CD14-positive monocyte (primary cell): ENCODE data around the gene TRPM5. TPM values are rescaled to one million over a fixed set of nuclear protein-coding genes. Genes with fewer than 3 reads are reported as not detected.

Experiments
- DNase-seq, 3 donors: peaks; one replicate each; pipeline ENCODE4 v3.0.0-alpha.2; 2011 to 2022
- H2AFZ ChIP-seq: 2 replicates; pipeline ENCODE4 v1.6.0; 2012; ENCODE audit warnings: mild to moderate bottlenecking, low read depth, low read length, inconsistent platforms; ENCODE audit not compliant: insufficient read depth, poor library complexity, severe bottlenecking
- H3K27ac ChIP-seq, 2 donors: 1 replicate in 1 of 2; 2 replicates in 1 of 2; pipeline ENCODE4 v1.5.1; 2012 to 2013; ENCODE audit warnings: low read length in 2 of 2, control low read depth in 1 of 2, inconsistent platforms in 1 of 2, low read depth in 1 of 2, mild to moderate bottlenecking in 1 of 2
- H3K27me3 ChIP-seq, 2 donors: one replicate each; pipeline versions ENCODE4 v1.6.0 to v1.6.1; 2011 to 2013; ENCODE audit warnings: low read length in 2 of 2; ENCODE audit not compliant: control insufficient read depth in 2 of 2, insufficient read depth in 2 of 2
- H3K36me3 ChIP-seq, 2 donors: replicated peaks in 1 of 2; 1 replicate in 1 of 2; 2 replicates in 1 of 2; pipeline versions ENCODE4 v1.5.1 to v1.6.1; 2012 to 2013; ENCODE audit warnings: low read length in 2 of 2, control low read depth in 1 of 2, inconsistent platforms in 1 of 2, mild to moderate bottlenecking in 1 of 2; ENCODE audit not compliant: insufficient read depth in 2 of 2, control insufficient read depth in 1 of 2
- H3K4me1 ChIP-seq, 2 donors: 1 replicate in 1 of 2; 2 replicates in 1 of 2; pipeline versions ENCODE4 v1.5.1 to v1.6.1; 2012 to 2013; ENCODE audit warnings: low read length in 2 of 2, control low read depth in 1 of 2, inconsistent platforms in 1 of 2, mild to moderate bottlenecking in 1 of 2, moderate library complexity in 1 of 2; ENCODE audit not compliant: insufficient read depth in 2 of 2, control insufficient read depth in 1 of 2
- H3K4me2 ChIP-seq: replicated peaks from 2 replicates; pipeline ENCODE3; 2012; ENCODE audit warnings: low read length, moderate library complexity, mild to moderate bottlenecking; ENCODE audit not compliant: poor library complexity, severe bottlenecking; ENCODE audit errors: extremely low read depth
- H3K4me3 ChIP-seq, 3 experiments: fragments of 200-600 bp in 1 of 3; sonication (generic) in 1 of 3; replicated peaks in 1 of 3; 1 replicate in 2 of 3; 2 replicates in 1 of 3; pipeline ENCODE4 v1.5.1; 2011 to 2013; ENCODE audit warnings: low read length in 3 of 3, mild to moderate bottlenecking in 3 of 3, control low read depth in 2 of 3, low read depth in 2 of 3, inconsistent platforms in 1 of 3, moderate library complexity in 1 of 3
- H3K79me2 ChIP-seq: 2 replicates; pipeline ENCODE4 v1.6.0; 2012; ENCODE audit warnings: mild to moderate bottlenecking, control low read depth, inconsistent platforms, low read length, moderate library complexity; ENCODE audit not compliant: insufficient read depth
- H3K9ac ChIP-seq: 2 replicates; pipeline ENCODE4 v1.6.0; 2017; ENCODE audit warnings: low read length, mild to moderate bottlenecking; ENCODE audit not compliant: insufficient read depth, poor library complexity, severe bottlenecking
- H3K9me3 ChIP-seq, 2 donors: replicated peaks in 1 of 2; 1 replicate in 1 of 2; 2 replicates in 1 of 2; pipeline versions ENCODE4 v1.5.1 to v1.6.1; 2012 to 2013; ENCODE audit warnings: low read length in 2 of 2, control low read depth in 1 of 2; ENCODE audit not compliant: control insufficient read depth in 1 of 2, insufficient read depth in 1 of 2
- H4K20me1 ChIP-seq: 2 replicates; pipeline ENCODE4 v1.6.0; 2012; ENCODE audit warnings: mild to moderate bottlenecking, low read length, control low read depth, moderate library complexity; ENCODE audit not compliant: insufficient read depth
- H3K27ac Mint-ChIP-seq, 7 donors: one replicate each; pipeline ENCODE4 v1.8.0; 2020; ENCODE audit warnings: mild to moderate bottlenecking in 7 of 7, mixed read lengths in 7 of 7, moderate library complexity in 6 of 7, inconsistent platforms in 2 of 7
- H3K27me3 Mint-ChIP-seq, 3 donors: one replicate each; pipeline ENCODE4 v1.8.0; 2021 to 2022; ENCODE audit warnings: low read depth in 3 of 3, mild to moderate bottlenecking in 3 of 3, mixed read lengths in 3 of 3, moderate library complexity in 3 of 3, inconsistent platforms in 1 of 3
- H3K36me3 Mint-ChIP-seq, 2 donors: one replicate each; pipeline ENCODE4 v1.8.0; 2020; ENCODE audit warnings: mixed read lengths in 2 of 2, inconsistent platforms in 1 of 2, mild to moderate bottlenecking in 1 of 2
- H3K4me1 Mint-ChIP-seq: one replicate; pipeline ENCODE4 v1.8.0; 2020; ENCODE audit warnings: mild to moderate bottlenecking, mixed read lengths
- H3K4me3 Mint-ChIP-seq, 2 donors: one replicate each; pipeline ENCODE4 v1.8.0; 2020; ENCODE audit warnings: mild to moderate bottlenecking in 2 of 2, mixed read lengths in 2 of 2, moderate library complexity in 1 of 2
- H3K9me3 Mint-ChIP-seq, 7 donors: one replicate each; pipeline ENCODE4 v1.8.0; 2020 to 2022; ENCODE audit warnings: mixed read lengths in 7 of 7, mild to moderate bottlenecking in 6 of 7, moderate library complexity in 6 of 7, inconsistent platforms in 2 of 7
- CTCF ChIP-seq: fragments of 200-600 bp; IDR thresholded peaks from one replicate; pipeline ENCODE4 v1.8.0; 2022; ENCODE audit warnings: antibody characterized with exemption, mild to moderate bottlenecking
- WGBS: methylation state at CpG from one replicate; pipeline ENCODE4 v1.1.5; 2013; ENCODE audit warnings: missing lambda C conversion rate; ENCODE audit not compliant: insufficient coverage; 5-methylcytosine and 5-hydroxymethylcytosine counted together
- intact Hi-C, 2 donors: fragments of 100-400 bp; cut with micrococcal nuclease; formaldehyde crosslinking; loops; one replicate each; pipeline versions ENCODE4 v1.15.0 to v1.15.1; 2023
- polyA plus RNA-seq, 3 donors: library from polyadenylated mRNA; depleted of rRNA in 1 of 3; unstranded in 2 of 3; stranded (reverse) in 1 of 3; fragments of 300-500 nt in 2 of 3; fragments of >200 nt in 1 of 3; fragmentation: Illumina TruSeq in 2 of 3; gene quantifications; 1 replicate in 2 of 3; 2 replicates in 1 of 3; pipeline ENCODE4 v1.2.3, GENCODE V29; 2012 to 2021

TRPM5 gene
- polyA plus RNA-seq, 3 donors = 0.03 TPM; not detected in 2

DNA sequence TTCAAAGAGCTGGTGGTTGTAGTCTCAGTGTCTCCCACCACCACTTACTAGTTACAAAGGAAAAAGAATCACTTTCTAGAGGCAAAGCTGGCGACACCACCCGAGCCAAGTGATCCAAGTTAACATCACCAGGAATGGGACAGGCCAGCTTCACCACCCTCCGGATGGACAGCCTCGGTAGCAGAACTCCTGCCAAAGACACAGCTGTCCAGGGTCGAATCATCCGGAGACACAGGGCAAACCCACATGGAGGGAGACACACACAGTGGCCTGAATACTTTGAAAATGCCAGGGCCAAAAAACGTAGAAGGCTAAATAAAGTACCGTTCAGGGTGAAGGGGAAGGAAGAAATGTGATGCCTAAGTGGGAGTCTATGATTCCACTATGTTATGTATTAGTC is 33.6 kb upstream of the TRPM5 start:
- no peak overlapping the region for H3K9ac ChIP-seq
- peaks cover 38% of the 10 kb centered on the region for H3K79me2 ChIP-seq
- 97% methylated on average over 5 of the region's 8 CpGs for WGBS
- no peak for DNase-seq
- Mint-ChIP-seq H3K27ac (peak overlapping the region in 2 of 7 donors; percentile 50 to 70), H3K4me1 (peaks cover 66% of the 10 kb centered on the region), H3K9me3 (peaks cover 20 to 33% (median 25%) of the 10 kb centered on the region in 7 donors), H3K4me3 (no peak overlapping the region), H3K36me3 (peaks cover 39 to 60% of the 10 kb centered on the region in 2 donors), H3K27me3 (peaks cover 0 to 5% (median 5%) of the 10 kb centered on the region in 3 donors)
- H3K27ac ChIP-seq = no peak overlapping the region
- no peaks in the 10 kb centered on the region for H3K27me3 ChIP-seq
- H3K9me3 ChIP-seq = peaks cover 9 to 16% of the 10 kb centered on the region in 2 donors
- H3K4me3 ChIP-seq = no peak overlapping the region
- intact Hi-C loops = no loop called here
- TF ChIP-seq CTCF = no peak
- peaks cover 50% of the 10 kb centered on the region for H4K20me1 ChIP-seq
- no peak overlapping the region for H2AFZ ChIP-seq
- H3K4me1 ChIP-seq = peaks cover 43 to 51% of the 10 kb centered on the region in 2 donors
- H3K36me3 ChIP-seq = peaks cover 8 to 18% of the 10 kb centered on the region in 2 donors
- no peak overlapping the region for H3K4me2 ChIP-seq

DNA sequence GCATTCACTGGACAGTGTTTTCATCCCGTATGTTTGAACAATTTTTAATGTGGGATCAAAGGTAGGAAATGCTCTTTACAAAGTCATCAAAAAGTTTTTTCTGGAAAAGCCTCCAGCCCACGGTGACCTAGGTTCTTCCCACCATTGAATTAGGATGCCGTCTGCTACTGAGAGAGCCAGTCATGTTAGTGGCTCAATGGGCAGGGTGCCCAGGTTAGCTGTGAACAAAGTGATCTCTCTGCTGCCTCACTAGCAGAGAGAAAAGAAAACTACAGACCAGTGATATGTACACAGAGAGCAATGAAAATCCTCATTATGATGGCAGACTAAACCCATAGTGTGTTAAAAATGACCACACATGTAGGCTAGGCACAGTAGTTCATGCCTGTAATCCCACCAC is 32.9 kb upstream of the TRPM5 start:
- peaks cover 40 to 60% of the 10 kb centered on the region in 2 donors for H3K36me3 Mint-ChIP-seq
- Histone ChIP-seq H3K4me3 (no peak overlapping the region), H3K4me2 (no peak overlapping the region), H3K27ac (no peak overlapping the region), H3K79me2 (peaks cover 38% of the 10 kb centered on the region), H3K36me3 (peaks cover 8 to 16% of the 10 kb centered on the region in 2 donors), H4K20me1 (peaks cover 50% of the 10 kb centered on the region), H3K4me1 (peaks cover 36 to 44% of the 10 kb centered on the region in 2 donors), H3K9me3 (peaks cover 9 to 16% of the 10 kb centered on the region in 2 donors), H2AFZ (no peak overlapping the region), H3K9ac (no peak overlapping the region), H3K27me3 (no peaks in the 10 kb centered on the region)
- H3K9me3 Mint-ChIP-seq = peaks cover 20 to 33% (median 25%) of the 10 kb centered on the region in 7 donors
- H3K27ac Mint-ChIP-seq = no peak overlapping the region
- H3K27me3 Mint-ChIP-seq = peaks cover 0 to 5% (median 3%) of the 10 kb centered on the region in 3 donors
- no peak for DNase-seq
- 95% methylated on average over 3 of the region's 3 CpGs for WGBS
- no peak for TF ChIP-seq CTCF
- intact Hi-C loops = no loop called here
- H3K4me1 Mint-ChIP-seq = peaks cover 61% of the 10 kb centered on the region
- H3K4me3 Mint-ChIP-seq = no peak overlapping the region
